Activated naive CD4-positive, alpha-beta T cell treated with Interleukin-2 at 50 U/mL for 16 hours (primary cell): ENCODE data around the gene ARVCF.

ENCODE experiments used
- DNase-seq: peaks from one replicate; pipeline ENCODE4 v3.0.0-alpha.2; 2020

ARVCF gene

DNA sequence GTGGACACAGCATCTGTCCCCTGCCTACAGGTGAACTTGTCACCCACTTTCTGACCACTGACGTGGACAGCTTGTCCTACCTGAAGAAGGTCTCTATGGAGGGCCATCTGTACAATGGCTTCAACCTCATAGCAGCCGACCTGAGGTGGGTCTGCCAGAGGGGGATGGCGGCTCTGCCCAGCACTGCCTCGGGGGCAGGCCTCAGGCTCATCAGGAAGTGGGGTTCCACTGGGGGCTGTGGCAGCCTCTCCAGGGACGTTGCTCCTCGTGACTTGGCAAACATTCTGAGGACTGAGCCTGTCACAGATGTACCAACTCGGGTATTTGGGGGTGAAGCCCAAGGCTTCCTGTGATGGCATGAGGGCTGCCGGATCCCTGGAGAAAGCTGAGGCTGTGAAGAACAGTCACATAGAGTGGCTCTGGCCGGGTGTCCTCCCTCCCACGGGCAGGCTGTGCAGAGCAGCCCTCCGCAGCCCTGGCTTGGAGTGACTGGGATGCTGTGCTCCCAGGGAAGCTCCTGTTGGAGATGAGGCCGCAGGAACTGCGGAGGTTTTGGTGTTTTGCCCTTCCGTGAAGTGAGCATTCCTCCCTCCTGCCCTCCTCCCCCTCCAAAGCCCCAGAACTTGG, 36.9 kb upstream of the ARVCF start:
- no peak for DNase-seq

DNA sequence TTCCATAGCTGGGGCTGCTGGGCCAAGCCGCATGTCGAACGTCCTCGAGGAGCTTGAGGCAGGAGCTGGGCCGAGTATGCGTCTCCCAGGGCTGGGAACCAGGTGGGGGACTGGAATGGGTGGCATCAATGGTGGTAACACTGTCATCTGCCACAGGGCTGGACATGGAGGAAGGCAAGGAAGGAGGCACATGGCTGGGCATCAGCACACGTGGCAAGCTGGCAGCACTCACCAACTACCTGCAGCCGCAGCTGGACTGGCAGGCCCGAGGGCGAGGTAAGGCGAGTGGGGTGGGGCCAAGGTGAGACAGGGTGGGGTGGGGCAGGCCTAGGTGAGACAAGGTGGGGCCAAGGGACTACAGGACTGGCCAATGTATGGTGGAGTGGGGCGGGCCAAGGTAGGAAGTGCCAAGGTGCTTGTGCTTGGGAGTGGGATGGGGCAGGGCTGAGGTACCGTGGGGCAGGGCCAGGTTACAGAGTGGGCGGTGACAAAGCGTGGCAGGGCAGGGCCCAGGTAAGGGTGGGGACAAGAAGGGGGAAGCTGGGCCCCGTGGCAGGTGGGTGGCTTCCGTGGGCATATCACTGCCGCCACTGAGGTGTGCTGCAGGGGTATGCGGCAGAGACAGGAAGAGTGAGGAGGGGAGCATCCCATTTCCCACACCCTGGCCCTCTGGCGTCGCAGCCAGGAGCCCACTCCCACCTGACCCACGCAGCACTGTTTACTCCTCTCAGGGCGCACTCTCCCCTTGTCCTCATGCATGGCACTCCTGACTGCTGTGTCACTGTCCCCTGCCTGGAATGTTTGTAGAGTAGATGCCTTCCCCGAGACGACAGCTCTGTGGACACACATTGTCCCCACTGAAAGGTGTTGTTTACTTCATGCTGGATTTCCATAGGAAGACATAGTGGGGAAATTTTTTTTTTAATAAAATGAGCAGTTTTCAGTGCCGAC, 36.0 kb upstream of the ARVCF start:
- DNase-seq = no peak

DNA sequence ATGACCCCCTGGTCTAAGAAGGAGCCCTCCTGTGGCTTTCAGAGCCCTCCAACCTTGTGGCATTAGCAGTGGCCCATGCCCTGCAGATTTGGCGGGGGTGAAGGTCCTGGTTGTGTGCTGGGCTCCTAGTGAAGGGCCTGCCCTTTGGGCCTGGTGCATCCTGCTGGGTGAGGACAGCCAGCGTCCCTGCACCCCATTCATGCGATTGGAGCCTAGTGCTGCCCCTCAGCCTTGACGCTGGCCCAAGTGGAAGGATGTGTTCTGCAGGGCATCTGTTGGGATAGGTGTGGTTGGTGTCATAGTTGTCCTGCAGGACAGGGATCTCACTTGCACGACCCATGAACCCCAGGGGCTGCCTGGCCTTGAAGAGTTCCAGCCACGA, 35.3 kb upstream of the ARVCF start:
- DNase-seq = no peak

DNA sequence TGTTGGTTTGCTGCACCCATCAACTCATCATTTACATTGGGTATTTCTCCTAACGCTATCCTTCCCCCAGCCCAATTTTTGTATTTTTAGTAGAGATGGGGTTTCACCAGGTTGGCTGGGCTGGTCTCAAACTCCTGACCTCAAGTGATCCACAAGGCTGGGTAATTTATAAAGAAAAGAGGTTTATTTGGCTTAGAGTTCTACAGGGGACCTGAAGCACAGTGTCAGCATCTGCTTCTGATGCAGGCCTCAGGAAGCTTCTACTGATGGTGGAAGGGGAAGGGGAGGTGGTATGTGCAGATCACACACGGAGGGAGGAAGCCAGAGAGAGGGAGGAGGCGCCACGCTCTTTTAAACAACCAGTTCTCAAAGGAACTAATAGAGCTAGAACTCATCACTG, 30.1 kb upstream of the ARVCF start:
- DNase-seq = no peak

- DNase-seq = no peak
These were observed 28.0 kb upstream of the ARVCF start for GRCh38 chr22:20044495-20045151.

GRCh38 chr22:20043997-20044342, 27.3 kb upstream of the ARVCF start:
- DNase-seq = no peak

DNA sequence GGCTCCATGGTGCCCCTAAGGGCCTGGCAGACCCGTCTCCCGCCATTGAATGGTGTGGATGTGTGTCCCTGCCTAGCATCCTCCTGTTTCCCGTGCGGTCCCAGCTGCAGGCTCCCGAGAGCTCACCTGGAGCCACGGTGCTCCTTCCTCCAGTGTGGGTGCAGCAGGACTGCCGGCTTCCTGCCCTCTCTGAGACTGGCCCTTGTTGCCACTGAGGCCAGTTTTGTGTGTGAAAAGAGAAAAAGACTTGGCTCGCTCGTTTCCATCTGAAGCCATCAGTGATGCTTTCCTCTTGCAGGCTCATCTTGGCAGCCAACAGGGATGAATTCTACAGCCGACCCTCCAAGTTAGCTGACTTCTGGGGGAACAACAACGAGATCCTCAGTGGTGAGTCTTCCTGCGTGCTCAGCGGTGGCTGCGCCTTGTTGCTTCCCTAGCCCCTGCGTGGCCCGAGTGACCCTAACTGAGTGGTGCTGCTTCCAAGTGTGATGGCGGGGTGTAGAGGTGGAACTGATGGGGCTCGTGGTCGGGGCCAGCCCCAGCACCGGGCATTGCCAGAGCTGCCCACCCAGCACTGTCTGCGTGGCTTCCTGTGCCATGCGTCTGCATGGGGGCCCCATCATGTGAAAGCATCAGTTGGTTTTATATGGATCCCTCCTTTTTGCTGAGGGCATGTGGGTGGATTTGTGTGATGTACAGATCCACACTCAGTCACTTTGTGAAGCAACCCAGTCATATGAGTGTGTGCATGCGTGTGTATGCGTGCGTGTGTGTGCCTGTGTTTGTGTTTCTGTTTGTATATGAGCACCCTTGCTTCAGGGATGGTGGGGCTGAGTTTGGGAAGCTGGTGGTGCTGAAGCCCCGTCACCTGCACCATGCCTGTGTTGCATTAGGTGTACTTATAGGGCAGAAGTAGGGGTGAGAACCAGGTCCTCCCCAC, 26.7 kb upstream of the ARVCF start:
- no peak for DNase-seq

GRCh38 chr22:20040327-20041200, 23.9 kb upstream of the ARVCF start:
- no peak for DNase-seq

GRCh38 chr22:20039683-20040325, 23.2 kb upstream of the ARVCF start:
- no peak for DNase-seq

GRCh38 chr22:20038574-20038973, 22.0 kb upstream of the ARVCF start:
- no peak for DNase-seq

GRCh38 chr22:20037419-20037818, 20.8 kb upstream of the ARVCF start:
- DNase-seq = no peak

DNA sequence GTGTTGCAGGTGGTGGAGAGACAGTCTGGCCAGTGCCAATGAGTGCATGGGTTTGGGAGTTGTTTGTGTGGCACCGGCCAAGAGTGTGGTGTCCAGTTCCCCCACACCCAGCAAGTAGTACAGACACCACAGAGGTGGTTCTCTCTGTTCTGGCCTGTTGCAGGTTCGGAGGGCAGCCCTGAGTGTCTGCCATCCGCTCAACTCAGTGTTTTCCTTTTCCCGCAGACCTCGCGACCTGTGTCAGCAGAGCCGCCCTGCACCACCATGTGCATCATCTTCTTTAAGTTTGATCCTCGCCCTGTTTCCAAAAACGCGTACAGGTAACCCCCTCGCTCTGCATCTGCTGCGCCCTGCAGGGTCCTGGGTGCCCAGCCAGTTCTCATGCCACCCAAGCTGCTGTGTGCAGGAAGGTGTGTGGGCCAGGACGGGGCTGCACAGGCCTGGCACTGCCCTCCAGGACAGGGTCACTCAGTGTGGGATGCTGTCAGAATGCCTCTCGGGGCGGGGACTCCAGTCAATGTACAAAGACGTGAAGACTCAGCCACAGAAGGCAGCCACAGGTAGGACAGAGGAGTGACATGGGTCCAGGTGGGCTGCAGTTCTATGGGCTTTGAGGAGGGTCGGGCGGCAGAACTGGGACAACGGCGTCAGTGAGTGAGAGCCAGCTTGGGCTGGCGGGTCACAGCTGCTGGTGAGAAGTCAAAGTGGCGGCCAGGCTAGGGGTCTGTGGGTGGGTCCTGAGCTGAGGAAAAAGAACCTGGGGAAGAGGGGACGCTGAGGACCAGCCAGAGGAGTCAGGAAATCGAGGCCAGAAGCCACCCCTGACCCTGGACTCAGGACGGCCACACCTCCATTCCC, 20.1 kb upstream of the ARVCF start:
- no peak for DNase-seq

- no peak for DNase-seq
These were observed 19.5 kb upstream of the ARVCF start for GRCh38 chr22:20036084-20036482.

GRCh38 chr22:20035375-20036083, 18.9 kb upstream of the ARVCF start:
- no peak for DNase-seq

- DNase-seq = no peak
These were observed 17.5 kb upstream of the ARVCF start for GRCh38 chr22:20034143-20034542.

GRCh38 chr22:20033045-20033706, 16.6 kb upstream of the ARVCF start:
- no peak for DNase-seq

DNA sequence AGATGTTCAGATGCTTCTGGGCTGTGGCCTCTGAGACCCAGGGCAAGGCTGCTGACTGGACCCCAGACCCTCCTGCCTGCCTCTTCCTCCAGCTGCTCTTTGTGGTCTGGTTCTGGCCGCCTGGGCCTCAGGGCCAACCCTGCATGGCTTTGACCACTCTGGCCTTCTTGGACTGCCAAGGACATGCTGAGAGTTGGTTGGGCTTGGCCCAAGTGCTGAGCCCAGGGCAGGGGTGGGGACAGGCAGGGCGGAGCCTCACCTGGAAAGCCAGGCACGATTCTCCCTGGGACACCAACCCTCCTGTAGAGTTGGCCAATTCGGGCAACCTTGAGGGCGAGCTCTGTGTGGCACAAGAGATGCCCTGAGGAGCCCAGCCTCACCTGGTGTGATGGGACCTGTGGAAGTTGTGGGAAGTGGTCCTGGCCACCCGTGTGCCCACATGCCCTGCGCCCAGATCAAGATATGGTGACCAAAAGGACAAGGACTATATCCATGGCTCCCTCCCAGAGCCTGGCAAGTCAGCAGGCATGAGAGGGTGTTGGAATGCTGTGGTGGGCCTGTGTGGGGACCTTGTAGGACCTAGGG, 15.9 kb upstream of the ARVCF start:
- DNase-seq = no peak

DNA sequence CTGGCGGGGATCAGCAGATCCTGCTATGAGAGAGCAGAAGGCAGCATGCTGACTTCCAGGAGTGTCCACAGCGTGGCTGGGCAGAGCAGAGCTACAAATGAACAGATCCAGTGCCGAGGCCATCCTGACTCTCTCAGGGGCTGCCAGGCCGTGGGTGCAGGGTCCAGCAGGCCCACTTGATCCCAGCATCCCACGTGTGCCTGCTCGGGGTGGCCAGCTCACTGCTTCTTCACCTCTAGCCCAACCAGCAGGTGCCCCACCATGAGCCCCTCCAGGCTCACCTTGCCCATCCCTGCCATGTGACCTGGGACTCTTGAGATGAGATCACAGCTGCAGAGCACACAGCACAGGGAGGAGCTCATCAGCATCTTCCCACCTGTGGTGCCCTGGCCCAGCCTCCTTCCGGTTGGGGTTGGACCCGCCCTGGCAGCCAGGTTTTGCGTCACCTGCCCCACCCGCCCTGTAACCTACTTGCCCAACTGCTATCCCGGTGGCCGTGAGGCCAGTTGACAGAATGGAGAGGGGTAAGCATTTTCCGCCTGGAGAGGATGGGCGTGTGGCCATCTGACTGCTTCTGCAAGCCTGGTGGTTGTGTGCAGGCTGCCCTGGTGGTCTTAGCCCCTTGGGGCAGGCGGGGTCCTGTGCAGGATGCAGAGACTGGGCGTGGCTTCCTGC, 15.2 kb upstream of the ARVCF start:
- peak; percentile 54 for DNase-seq
